A204.1 (cell line): ENCODE results near the gene TCF12.

Experiments
- FAIRE-seq: peaks from 2 replicates; lab custom pipeline; 2012; peaks lifted over from hg19 to GRCh38; lab: Jason Lieb, UNC

Gene TCF12

DNA sequence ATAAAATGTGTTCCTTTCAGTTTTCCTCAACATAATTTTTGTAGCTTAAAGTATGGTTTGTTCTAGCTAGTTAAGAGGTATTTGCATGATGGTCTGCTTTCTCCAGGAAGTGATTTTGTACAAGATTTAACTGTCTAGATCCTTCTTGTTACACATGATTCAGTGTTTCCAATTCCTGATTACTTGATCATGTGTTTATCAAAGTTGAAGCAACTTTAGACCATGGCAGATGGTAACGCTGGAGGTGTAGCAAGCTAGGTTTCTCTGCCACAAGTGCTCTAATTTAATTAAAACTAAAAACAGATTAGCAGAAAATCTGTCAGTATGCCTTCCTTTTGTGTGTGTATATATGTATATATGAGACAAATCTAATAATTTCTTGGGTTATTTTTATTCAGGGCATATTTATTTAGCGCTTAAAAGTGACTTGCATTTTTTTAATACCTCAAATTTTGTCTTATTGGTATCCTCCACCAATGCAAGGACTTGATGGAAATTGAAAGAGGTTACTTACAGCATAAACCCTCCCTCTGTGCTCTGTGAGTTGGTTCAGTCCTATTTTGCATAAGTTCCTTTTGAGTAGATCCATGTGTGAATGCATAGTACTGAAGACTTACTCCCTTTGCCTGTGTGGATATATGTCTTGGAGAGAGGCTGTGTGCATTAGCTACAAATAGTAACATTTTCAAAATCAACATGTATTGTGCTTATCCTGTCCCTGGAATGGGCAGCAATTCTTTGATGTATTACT lies 300.6 kb downstream of the TCF12 start:
- FAIRE-seq, result no peak

DNA sequence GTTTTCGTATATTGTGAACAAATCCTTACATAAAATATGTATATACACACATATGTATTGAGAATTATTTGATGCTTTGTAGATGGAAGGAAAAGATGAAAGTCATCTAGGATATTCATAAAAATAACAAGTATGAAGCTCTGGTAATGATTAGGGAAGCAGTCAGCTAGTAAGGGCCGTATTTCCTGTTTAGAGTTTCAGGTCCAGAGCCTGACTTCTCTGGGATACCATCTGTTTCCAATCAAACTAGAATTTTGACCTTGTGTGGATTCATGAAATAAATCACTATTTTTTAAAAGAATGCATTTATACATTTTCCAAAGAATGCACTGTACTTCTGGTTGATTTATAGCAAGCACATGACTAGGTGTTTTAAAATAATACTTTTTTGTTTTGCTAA lies 301.8 kb downstream of the TCF12 start:
- no peak for FAIRE-seq

DNA sequence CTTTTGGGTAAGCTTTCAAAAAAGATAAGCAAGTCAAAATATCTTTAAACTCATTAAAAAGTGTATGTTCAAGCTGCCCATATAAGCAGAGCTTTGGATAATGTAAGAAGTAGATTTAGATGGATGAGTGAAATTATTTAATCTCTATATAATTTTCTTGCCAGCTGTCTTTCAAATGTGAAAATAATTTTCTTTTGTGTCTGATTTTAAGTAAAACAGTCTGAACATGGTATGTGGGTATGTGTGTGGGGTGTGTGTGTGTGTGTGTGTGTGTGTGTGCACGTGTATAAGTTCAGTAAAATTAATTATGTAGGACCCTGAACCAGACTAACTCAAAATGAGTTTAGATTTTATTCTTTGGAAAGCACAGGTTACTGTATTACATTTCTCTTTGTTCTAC lies 302.7 kb downstream of the TCF12 start:
- FAIRE-seq, result no peak

DNA sequence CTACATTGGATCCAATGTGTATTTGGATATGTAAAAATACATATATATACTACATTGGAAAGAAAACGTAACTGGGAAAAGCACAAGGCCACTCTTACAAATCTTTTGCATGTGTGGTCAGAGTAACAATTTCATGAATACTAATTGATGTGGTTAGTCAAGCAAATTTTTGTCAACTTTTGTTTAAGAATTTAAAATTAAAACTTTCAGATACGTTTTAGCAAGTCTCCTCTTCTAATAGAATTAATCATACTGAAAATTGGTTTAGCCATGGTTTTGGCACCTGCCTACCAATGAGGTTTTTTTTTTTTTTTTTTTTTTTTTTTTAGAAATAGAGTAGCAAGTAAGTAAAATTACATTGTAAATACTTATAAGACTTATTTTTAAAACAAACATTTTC lies 304.9 kb downstream of the TCF12 start:
- FAIRE-seq, result no peak

DNA sequence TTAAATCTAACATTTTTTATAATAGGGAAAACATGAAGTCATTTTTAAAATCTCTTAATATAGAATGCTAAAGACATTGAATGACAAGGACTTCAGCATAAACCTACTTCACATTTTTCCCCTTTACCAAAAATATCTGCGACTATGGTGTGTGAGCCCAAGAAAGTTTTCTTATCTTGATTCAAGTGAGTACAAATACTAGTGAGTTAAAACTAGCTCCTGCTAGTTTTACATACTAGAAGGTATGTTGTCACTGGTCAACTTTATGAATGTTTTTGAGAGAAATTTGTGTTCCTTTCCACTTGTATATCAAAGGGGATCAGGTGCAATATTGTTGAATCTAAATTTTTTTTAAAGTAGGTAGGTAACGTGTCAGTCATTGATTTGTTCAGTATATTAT lies 305.4 kb downstream of the TCF12 start:
- FAIRE-seq, result no peak

DNA sequence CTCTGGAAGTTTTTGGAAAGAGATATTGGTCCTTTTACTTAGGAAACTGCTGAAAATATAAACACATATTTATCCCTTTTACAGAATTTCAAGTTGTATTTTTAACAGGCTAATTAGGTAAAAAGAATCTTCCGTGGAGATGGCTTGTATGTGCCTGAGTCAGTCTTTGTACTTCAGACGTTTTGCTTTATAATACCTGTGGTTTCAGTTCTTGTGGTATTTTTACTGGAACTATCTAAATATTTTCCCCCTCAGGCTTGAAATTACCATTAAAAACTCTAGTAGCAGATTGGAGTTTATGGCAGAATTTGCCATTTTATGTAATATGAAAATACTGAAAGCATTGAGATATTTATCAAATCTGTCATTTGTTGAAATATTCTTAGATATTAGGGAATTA lies 306.2 kb downstream of the TCF12 start:
- no peak for FAIRE-seq

DNA sequence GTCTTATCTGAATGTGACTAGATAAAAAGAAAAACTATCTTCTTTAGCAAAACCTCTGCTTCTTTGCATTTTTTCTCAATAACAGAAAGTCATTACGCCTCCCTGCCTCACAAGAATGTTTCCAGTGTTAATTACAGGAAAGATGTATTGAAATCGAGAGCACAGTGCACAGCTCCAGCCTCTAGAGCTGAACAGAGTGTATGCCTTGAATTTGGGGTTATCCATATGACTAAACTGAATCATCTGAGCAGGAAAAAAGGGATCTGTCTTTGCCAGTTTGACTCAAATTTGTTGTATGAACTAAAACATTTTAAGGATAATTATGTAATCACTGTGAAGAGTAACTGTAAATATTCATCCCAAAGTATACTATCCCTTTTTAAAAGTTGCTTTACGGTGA lies 308.7 kb downstream of the TCF12 start:
- no peak for FAIRE-seq

DNA sequence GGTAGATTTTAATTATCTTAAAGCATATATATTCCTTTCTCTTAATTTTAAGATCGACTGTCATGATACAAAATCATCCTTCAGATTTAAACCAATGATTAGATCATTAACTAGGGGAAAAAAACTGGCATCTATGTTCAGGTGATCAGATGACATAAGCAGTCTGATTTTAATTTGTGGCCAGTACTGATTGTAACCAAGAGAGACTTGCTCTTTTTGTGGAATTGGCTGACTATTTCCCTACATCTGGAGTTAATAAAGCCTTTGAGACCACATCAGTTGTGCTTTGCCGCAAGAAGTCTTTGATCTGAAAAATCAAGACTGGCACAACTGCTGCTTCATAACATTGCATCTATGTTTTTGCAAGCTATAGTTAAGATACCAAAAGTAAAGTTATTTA lies 309.5 kb downstream of the TCF12 start:
- no peak for FAIRE-seq

DNA sequence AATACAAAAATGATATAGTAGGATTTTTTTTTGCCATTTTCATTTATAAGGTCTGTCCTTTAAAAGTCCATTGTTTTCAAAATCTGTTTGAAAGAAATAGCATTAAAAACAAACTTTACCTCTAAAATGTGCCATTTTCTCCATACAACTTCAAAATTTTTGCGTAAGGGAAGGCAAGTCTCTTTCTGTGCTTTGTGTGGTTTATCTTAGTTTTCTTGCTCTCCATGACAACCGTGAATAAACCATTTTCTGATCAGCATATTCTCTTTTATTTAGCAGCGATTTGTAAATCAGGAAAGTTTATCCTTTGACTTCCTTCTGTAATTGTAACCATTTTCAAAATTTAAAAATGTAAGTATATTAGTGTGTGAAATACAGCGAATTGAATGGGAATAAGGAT lies 310.0 kb downstream of the TCF12 start:
- peak; percentile 44 for FAIRE-seq

DNA sequence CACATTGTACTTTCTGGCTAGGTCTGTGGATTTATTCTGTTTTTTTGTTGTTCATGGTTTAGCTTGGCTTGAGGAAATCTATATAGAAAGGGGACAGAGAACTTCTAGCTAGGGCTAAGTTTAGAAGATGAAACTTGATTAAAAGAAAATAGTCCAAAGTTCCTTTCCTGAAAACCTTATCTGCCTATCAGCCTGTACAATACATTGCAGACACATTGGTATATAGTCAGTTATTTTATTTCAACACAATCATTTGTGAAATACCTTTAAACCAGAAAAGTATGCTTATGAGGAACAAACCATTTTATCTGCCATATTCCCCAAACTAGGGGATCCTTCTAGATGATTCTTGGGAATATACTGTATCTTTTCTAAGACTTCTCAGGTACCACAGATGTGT lies 310.6 kb downstream of the TCF12 start:
- FAIRE-seq, result no peak

DNA sequence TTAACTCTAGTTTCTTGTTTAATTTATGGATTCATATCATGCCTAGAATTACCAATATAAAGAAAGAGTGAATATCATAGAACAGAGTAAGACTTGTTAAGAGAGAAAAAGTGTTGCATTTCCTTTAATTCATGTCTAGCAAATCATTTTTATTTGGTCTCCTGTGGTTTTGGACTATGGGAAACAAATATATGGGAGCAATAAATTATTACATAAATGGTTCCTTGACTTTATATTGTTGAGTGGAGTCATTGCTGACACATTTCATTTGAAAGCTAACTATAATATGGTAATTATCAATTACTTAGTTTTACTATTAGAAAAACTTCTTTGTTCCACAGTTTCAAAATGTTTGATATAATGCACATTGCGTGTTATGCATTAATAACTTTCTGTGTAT lies 313.1 kb downstream of the TCF12 start:
- no peak for FAIRE-seq

DNA sequence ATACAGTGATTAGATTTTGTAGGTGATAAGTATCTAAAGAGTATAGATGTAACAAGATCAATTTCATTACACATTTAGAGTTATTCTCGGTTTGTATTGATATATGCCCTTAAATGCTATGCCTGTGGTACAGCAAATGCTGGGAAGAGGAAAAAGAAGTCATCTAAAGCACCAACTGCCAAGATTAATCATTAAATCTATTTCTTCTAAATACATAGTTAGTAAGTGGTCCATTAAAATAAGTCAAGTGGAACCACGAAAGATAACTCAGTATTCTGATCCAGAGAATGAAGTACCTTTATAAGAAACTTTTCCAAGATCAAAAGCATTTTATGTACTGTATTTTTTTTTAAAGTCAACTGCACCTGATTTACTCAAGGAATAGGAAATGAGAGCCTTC lies 315.7 kb downstream of the TCF12 start:
- no peak for FAIRE-seq

DNA sequence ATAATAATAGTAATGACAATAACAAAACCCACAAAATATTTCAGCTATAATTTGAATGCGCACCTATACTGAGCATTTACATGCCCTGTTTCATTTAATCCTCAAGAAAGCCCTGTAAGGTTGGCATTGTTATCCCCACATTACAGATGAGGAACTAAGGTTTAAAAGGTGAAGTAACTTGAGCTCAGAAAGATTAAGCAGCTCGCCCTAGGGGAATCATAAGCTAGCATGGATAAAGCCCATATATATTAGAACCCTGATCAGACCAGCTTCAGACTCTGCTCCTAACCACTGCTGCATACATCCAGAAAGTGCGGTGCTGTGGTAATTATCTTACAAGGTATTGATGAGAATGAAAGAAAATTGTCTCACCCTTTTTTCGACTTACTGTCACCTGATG lies 316.7 kb downstream of the TCF12 start:
- FAIRE-seq, result no peak

DNA sequence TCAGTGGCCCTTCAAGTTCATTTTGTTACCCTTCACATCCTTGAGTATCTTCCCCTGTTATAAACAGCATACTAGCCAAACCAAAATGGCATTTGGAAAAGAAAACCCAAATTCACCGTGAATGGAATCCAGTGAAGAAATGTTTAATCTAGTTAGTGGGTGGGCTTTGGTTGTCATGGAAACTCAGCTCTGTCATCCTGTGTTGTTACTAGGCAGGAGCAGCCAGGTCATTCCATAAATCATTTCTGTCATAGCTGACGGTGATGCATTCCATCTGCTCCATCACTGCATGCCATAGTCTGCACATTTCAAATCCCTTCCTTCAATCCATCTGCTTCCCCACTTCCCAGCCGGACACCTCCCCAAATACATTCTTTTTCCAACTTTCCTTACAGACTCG lies 317.4 kb downstream of the TCF12 start:
- no peak for FAIRE-seq

DNA sequence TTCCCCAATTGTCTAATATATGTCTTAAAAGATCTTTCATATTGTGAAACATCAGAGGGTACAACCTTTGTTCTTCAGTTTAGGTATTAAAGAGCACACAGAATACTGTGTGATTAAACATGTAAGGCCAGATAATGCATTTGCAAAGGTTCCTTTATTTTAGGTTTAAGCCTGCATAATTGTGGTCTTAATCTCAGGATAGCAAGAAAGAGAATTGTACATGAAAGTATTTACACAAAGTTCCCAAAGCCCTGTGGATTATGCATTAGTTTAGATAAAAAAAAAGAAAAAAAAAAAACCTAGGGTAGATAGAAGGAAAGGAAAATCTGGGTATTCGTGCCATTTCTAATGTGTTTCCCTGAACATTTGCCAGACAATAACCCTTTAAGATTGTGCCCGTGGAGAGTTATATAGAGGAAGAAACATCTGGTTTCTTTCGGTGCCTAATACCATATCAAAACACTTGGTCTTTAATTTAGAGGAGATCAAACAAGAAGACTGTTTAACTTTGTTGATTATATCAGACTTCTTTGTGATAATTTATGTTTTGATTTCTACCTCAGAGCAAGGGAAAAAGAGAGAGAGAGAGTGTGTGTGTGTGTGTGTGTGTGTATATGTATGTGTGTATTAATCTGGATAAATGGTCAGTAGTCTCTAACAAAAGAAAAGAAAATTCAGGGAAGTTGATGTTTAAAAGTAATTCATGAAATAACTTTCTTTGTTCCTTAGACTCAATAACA lies 318.3 kb downstream of the TCF12 start:
- FAIRE-seq, result no peak

DNA sequence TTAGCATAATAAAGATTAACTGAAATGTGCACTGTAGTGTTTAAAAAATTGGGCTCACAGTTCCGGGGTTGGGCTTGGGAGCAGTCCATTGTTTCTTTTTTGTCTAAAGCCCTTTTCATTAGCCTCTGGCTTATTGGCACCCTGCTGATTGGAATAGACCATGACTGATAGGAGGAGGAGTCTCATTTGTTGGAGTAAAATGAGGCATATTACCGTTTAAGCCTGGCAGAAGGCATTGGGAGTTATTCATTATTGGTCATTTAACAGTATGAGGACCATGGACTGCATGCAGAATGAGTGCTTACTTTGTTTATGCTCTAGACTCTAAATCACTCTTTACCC lies 318.8 kb downstream of the TCF12 start:
- no peak for FAIRE-seq

DNA sequence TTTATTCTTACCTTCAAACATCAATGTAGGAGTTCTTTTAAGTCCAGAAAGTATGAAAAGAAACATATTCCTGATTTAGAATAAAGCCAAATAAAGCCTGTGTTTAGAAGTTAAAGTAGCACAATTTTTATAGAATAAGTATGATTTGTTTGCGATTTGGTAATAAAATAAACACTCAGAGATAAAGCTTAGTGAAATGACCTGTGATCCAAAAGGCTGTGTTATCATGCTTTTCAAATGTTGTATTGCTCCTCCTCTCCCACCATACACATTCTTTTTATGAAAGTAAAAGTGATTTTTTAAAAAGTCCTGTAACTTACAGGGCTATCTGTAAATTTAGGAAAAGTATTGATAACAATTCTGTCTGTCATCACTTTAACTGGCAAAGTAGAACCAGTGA lies 319.2 kb downstream of the TCF12 start:
- no peak for FAIRE-seq

DNA sequence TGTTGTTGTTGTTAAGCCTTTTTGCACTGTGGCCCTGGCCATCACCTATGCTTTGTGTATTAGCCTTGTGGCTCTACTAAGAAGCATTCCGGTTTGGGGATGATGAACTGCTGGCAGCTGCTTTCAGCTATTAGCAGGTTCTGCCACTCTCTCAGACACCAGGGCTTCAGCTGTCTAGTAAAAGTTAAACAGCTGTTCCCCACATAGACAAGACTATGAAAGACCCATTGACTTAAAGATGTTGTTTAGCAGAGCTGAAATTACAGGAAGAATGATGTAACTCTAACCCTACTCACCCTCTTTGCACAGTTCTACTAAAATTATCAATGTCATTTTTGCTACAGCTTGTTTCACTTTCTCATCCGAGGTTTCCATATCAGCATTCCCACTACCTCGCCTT lies 326.7 kb downstream of the TCF12 start:
- FAIRE-seq, result no peak

DNA sequence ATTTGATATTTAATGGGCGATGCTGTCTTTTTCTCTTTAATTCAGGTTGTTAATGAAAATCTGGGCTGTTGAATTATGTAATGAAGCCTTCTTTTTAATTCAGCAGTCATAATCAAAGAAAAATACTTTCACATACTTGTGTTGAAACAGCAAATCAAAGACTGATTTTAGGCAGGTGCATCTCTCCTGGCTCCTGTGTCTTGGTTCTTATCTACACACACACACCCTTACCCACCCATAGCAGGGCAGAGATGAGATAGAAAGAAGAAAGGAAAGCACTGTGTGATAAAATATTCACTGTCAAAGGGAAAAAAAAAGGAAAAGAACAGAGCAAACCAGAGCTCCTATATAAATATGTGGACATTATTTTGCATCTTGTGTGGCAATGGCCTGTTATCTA lies 327.3 kb downstream of the TCF12 start:
- no peak for FAIRE-seq

DNA sequence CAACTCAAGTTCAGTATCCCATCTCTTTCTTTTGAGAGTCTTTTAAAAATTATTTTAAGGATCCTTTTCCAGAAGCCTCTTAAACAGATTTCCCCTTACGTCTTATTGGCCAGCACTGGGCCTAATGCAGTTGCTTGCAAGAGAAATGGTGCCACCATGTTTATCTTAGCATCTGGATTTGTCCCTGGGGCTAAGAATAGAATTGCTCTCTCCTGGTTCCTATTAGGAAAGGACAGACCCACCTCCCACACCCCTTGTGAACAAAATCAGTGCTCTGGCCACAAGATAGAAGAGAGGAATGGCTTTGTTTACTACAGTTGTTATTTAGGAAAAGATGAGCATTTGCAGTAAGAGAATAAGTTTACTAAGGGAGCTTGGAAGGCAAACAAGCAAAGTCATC lies 329.6 kb downstream of the TCF12 start:
- FAIRE-seq, result no peak

DNA sequence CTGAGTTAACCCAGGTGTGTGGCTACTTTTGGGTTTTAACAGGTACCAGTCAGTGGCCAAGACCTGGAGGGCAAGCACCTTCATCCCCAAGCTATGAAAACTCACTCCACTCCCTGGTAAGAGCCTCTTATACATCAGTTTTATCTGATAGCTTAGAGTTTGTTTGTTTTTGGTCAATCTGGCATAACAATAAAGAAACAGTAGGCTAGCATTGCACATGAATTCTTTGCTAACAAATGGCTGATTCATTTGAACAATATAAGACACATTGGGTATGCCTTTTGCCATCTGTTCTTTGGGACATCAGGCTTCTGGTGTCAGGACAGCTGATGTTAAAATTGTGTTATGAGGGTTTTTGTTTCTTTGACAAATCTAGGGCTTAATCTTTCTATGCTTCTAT lies 332.9 kb downstream of the TCF12 start:
- no peak for FAIRE-seq

DNA sequence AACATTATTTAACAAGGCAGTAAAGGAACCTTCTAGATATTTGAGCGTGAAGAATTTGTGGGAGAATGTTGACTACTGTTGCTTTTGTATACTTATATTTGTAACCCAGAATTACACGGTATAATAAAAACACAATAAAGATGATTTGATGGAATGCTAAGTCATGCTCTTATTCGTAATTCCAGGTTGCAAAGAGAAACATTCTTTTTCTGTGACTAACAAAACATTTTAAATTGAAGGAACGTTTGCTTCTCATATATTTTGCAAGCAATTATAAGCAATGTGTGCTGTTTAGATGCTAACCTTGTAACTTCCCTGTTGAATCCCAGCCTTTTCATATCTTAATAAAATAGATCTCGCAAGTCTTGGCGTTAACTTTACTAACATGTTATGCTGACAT lies 333.5 kb downstream of the TCF12 start:
- FAIRE-seq, result no peak

DNA sequence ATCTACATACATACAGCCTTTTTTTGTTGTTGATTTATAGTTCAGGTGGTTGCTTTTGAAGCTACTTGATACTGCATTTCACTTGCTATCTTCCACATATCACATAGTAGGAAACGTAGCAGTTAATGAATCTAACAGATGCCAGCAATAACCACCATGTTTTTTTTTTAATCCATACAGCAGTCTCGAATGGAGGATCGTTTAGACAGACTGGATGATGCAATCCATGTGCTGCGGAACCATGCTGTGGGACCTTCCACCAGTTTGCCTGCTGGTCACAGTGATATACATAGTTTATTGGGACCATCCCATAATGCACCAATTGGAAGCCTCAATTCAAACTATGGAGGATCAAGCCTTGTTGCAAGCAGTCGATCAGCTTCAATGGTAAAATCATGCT lies 334.6 kb downstream of the TCF12 start:
- FAIRE-seq, result no peak

DNA sequence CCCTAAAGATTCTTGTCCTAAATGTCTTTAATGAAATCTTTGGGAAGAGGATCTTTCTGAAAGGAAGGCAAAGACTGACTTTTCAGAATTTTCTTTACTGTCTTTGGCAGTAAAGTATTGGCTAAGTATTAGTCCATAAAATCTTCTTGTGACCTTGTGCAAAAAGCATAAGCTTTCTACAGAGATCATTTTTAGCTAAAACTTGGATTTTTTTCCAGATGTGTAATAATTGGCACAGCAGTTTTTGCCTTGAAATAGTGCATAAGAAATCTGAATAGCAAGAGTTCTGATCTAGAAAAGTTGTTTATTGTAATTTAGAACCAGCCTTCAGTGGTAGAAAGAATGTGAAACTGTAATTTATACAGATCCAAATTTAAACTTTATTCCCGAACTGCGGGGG lies 335.1 kb downstream of the TCF12 start:
- no peak for FAIRE-seq
